ENCODE results near the gene FBN3. TPM values are rescaled to one million over a fixed set of nuclear protein-coding genes. Genes with fewer than 3 reads are reported as not detected.

FBN3 gene
- total and polyA plus RNA-seq, 2 donors (not counting 1 experiment from before 2014, with no cell fraction given) = not detected

- Histone ChIP-seq H3K27ac (ENCODE audit: low read length in 2 of 2) (peak overlapping the region; percentile 93 to 96), H3K4me1 (ENCODE audit: control insufficient read depth in 2 of 2, insufficient read depth in 2 of 2, low read length in 2 of 2) (peaks cover 57 to 67% of the 10 kb centered on the region in 2 donors), H4K20me1 (ENCODE audit: control insufficient read depth, insufficient read depth, low read length, poor library complexity, severe bottlenecking) (no peaks in the 10 kb centered on the region), H3K9ac (ENCODE audit: low read length) (peak overlapping the region; percentile 62), H3K27me3 (replicated peaks in 1 of 4; ENCODE audit: control extremely low read depth in 1 of 4, control insufficient read depth in 3 of 4, insufficient read depth in 4 of 4, low read length in 3 of 4) (no peaks in the 10 kb centered on the region), H3K36me3 (replicated peaks in 1 of 2; ENCODE audit: control extremely low read depth in 1 of 2, control insufficient read depth in 1 of 2, extremely low read depth in 1 of 2, insufficient read depth in 2 of 2, low read length in 1 of 2) (no peaks in the 10 kb centered on the region), H3K79me2 (ENCODE audit: control insufficient read depth, insufficient read depth, low read length) (no peaks in the 10 kb centered on the region), H2AFZ (ENCODE audit: insufficient read depth, low read depth, low read length, poor library complexity, severe bottlenecking) (no peak overlapping the region), H3K9me3 (ENCODE audit: control extremely low read depth in 1 of 3, control insufficient read depth in 2 of 3, insufficient read depth in 1 of 3, low read length in 2 of 3) (peaks cover 0 to 13% (median 0%) of the 10 kb centered on the region in 3 donors), H3K4me2 (replicated peaks; ENCODE audit: low read depth, low read length, poor library complexity, severe bottlenecking) (peak overlapping the region; percentile 77), H3K4me3 (ENCODE audit: control extremely low read depth in 1 of 5, extremely low read depth in 1 of 5, insufficient read depth in 1 of 5, low read depth in 2 of 5, low read length in 4 of 5) (peak overlapping the region; percentile 18 to 53 (median 38))
- DNase-seq (peak; percentile 82), ATAC-seq (ENCODE audit: low read depth) (peak; percentile 19)
- TF ChIP-seq CTCF (IDR thresholded peaks at IDR 0.05) (no peak), EZH2 (IDR thresholded peaks at IDR 0.05; ENCODE audit: borderline replicate concordance, insufficient read depth, low read depth, low read length, poor library complexity, severe bottlenecking) (no peak)
- Mint-ChIP-seq H3K27ac (peak overlapping the region; percentile 97), H3K9me3 (ENCODE audit: insufficient read depth) (no peaks in the 10 kb centered on the region), H3K4me3 (peak overlapping the region; percentile 87), H3K27me3 (no peaks in the 10 kb centered on the region), H3K4me1 (peaks cover 60% of the 10 kb centered on the region)
- WGBS (ENCODE audit: insufficient coverage) = 11% methylated on average over 9 of the region's 11 CpGs
- ChIA-PET POLR2A (interaction anchor here (0.6 to 4.4 kb wide), 15 partner anchors 9 to 1664 kb away, joined by 3 to 71 read pairs (median 5); partner anchors contain the start of genes CERS4 and TNFSF9), CTCF (interaction anchor here (0.8 to 3.8 kb wide), 7 partner anchors 14 to 46 kb away, joined by 3 to 27 read pairs (median 3); partner anchors contain the start of gene CERS4)
- intact Hi-C loops (cut with micrococcal nuclease) = loop anchor here (1.0 to 5.0 kb wide), 3 partner anchors 15 to 48 kb away; partner anchors contain the start of gene CERS4
Observed at GRCh38 chr19:8194528-8195267, 45.3 kb upstream of the FBN3 start.

Measured in B cell (primary cell).